DMS53 (cell line): ENCODE results near the gene DNMT3L.

Experiments used
- DNase-seq: peaks from one replicate; lab custom pipeline; 2025; lab: John Stamatoyannopoulos, UW

Gene DNMT3L

DNA sequence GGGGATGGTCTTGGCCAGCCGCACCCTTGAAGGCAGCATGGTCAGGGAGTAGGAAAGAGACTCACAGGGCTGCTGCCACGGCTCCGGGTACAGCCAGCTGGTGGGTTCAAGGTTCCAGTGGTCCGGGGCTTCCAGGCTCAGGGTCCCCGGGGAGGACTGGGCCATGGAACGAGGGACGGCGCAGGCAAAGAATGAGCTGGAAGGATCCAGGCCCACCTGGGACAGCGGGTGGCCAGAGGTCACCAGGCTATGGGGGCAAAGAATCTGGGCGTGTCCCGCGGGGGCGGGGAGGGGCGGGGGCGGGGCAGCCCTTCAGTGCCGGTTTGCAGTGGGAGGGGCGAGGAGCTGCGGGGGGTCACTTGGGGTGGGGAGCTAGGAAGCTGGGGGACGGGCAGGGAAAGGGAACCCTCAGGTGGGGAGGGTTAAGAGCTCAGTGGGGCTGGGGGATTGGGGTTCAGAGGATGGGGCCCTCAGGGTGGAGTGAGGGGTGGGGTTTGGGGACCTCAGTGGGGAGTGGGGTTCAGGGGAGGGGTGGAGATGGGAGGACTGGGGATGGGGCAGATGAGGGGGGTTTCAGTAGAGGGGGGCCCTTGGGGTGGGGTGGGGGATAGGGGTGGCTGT, at the start of gene DNMT3L:
DNMT3L (minus strand) TSS at position 223 of the 621 bp plus-strand sequence. CDS start 638 bp downstream, outside the sequence.
- DNase-seq = no peak

DNA sequence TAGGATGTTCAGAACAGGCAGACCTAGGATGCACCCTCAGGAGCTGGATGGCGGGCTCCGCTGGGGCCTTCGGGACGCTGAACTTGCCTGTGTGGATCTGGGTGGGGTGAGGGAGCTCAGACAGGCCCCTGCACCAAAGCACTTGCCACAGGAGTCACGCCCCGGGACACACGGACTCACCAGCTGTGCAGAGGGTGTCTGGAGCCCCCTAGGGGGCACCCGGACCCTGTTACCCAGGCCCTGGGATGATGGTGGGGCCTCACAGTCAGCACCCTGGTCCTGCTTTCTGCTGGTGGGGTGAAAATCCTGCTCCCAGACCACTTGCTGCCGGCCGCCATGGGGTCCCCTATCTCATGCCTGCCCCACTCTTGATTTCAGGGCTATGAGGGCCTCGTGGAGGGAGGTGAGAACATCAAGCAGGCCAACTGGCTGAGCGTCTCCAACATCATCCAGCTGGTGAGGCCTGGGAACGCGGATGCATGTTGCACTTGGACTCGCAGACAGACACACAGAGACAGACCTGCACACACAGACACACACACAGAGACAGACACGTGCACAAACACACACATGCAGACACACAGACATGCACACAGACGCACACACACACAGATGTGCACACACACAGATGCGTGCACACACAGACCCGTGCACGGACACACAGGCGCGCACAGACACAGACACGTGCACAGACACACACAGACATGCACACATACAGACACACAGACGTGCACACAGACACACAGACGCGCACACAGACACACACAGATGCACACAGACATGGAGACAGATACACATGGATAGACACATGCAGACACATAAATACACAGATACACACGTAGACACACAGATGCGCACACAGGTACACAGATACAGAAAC, 49.2 kb upstream of the DNMT3L start:
- DNase-seq = no peak

DNA sequence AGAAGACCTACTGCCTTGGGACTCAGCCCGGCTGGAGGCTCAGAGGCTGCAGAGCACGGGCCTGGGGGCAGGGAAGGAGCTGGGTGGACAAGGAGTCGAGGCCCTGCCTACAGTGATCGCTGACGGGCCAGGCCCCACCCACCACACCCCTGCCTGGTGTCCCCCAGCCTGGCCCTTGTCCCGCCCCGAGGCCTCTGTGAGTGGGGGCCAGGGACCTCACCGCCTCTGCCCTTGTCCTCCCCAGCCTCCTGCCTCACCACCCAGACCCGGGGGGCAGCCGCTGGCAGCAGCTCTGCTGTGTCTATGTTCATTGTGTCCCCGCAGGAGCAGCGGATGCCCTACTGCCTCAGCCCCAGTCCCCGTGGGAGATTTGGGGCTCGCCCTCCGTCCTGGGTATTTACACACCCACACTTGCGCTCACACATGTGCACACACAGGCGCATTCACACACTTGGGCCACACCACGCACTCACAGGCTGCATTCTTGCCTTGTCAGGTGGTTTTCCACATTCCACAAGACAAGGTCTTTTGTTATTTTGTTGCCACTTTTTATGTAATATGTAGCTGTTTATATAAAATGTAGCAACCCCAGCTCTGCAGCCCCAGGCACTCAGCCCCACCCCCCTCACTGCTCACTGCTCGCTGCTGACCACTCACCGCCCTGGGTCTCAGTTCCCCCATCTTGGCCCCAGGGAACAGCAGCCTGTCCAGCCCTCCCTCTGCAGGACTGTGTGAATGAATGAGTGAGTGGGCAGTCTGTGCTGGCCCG, 45.4 kb upstream of the DNMT3L start:
- no peak for DNase-seq

DNA sequence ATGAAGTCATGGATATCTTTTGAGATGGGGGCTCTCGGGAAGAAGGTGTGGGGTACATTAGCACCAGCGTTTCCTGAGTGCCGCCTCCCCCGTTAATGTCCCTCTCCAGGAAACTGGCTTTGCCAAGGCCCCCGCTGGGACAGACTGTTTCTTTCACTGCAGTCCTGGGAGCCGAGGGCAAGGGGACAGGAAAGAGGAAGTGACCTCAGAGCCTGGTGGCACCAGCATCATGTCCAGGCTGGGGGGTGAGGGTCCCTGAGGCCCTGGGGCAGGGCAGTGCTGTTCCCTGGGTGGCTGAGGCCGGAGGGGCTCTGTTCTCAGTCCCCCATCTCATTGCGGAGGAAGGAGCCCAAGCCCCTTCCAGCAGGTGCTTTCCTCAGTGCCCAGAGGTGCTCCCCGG, 44.0 kb upstream of the DNMT3L start:
- DNase-seq = no peak

DNA sequence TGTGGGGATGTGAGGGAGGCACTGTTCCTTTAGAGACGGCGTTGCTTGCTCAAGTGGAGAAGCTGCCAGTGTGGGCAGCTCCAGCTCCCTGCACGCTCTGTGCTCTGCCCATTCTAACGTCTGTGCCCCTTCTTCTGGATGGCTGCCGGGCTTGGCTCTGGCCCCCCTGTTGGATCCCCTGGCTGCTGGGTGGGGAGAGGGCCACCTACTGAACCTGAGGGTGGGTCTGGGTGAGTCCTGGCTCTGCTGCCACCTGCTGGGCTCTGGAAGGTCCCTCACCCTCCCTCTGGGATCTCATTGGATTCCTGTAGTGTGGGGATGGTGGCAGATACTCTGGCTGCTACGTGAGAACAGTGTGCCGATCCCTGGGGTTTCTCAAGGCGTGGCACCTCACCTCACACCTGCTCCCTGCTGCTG, 43.2 kb upstream of the DNMT3L start:
- peak; percentile 64 for DNase-seq

DNA sequence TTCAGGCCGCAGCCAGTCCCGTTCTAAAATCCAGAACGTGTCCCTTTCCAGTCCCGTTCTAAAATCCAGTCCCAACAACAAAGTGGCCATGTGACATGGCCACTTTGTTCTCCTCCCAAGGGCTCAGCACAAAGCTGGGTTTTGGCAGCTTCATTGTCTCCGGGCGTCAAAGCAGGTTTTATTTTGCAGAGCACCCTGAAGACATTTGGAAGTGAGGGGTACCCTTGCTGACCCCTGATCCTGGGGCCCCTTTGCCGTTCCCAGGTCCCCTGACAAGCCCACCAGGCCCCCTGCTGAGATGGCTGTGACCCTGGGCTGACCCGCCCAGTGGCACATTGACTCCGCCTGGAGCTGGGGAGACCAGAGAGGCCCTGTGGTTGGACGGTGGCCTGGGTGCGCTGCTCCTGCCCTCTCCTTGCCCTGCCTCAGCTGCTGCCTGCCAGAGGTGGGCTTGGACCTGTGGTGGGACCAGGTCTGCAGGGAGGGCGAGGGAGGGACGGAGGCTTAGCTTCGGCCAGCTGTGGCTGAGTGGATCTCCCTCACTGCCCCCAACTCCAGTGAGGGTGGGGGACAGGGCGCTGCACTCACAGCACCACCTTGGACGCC, 42.4 kb upstream of the DNMT3L start:
- DNase-seq = no peak

DNA sequence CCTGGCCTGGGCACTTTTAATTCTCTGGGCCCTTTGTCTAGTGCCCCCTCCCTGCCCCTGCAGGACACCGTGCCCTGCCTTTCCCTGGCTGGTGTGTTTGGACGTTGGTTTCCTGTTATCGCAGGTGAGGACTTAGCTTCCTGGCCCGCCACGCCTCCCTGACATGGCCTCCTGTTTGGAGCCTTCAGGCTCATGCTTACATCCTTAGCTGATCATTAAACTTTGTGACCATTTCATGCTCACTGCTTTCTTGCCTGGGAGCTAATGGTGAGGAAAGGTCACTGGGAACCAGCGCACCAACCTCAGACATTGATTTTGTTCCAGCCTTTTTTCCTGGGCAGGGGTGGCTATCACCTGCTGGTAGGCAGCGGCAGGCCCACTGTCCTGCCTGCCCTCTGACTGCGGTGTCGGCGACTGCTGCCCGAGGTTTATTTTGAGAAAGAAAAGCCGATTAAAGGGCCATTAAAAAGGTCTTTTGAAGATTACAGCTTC, 41.8 kb upstream of the DNMT3L start:
- peak; percentile 16 for DNase-seq

DNA sequence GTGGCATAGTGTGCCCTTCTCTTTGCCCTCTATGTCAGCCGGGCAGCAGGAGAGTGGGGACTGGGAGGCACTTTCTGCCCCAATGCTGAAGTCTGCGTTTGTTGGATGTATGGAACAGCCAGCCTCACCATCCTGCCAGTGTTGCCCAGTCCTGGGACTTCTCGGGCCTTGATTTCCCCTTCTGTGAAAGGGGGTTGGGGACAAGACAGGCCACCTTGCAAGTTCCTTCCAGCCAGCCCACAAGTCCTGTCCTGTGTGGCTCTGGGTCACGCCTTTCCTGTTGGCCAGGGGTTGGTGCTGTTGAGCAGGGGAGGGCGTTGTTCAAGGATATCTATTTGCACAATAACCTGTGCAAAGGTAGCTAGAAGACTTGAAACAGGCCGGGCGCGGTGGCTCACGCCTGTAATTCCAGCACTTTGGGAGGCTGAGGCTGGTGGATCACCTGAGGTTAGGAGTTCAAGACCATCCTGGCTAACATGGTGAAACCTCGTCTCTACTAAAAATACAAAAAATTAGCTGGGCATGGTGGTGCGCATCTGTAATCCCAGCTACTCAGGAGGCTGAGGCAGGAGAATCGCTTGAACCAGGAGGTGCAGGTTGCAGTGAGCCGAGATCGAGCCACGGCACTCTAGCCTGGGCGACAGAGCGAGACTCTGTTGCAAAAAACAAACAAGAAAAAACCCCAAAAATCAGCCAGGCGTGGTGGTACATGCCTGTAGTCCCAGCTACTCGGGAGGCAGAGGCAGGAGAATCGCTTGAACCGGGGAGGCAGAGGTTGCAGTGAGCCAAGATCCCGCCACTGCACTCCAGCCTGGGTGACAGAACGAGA, 41.1 kb upstream of the DNMT3L start:
- DNase-seq = peak; percentile 57

DNA sequence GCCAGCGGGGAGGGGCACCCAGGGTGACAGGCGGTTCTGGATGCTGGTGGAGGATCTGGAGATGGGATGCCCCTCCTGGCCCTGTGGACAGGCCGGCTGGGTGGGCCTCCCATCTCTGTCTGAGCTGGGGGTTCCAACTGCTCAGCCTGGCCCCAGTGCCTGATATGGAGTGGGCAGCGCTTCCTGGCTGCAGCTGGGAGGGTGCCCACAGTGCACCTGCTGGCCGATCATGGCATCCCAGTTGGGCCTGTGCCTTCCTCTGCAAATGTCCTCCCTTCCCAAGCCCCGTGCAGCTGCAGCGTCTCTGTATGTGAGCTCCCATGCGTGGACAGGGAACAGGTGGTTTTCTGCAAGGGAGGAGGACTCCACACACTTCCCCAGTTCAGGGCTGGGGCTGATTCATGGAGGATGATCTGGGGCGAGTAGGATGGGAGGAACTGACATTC, 40.3 kb upstream of the DNMT3L start:
- DNase-seq = peak; percentile 37

DNA sequence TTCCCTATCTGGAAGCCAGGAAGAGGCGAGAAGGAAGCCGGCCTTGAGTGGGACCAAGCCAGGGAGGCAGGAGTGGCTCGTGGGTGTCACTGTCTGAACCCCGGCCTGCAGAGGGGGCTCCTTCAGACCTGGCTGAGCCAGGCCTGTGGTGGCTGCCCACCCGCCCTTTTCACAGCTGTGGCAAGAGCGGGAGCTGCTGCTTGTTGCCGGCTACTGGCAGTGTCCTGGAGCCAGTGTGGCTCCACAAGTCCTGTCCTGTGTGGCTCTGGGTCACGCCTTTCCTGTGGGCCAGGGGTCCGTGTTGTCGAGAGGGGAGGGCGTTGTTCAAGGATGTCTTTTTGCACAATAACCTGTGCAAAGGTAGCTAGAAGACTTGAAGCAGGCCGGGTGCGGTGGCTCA, 39.4 kb upstream of the DNMT3L start:
- DNase-seq = no peak

DNA sequence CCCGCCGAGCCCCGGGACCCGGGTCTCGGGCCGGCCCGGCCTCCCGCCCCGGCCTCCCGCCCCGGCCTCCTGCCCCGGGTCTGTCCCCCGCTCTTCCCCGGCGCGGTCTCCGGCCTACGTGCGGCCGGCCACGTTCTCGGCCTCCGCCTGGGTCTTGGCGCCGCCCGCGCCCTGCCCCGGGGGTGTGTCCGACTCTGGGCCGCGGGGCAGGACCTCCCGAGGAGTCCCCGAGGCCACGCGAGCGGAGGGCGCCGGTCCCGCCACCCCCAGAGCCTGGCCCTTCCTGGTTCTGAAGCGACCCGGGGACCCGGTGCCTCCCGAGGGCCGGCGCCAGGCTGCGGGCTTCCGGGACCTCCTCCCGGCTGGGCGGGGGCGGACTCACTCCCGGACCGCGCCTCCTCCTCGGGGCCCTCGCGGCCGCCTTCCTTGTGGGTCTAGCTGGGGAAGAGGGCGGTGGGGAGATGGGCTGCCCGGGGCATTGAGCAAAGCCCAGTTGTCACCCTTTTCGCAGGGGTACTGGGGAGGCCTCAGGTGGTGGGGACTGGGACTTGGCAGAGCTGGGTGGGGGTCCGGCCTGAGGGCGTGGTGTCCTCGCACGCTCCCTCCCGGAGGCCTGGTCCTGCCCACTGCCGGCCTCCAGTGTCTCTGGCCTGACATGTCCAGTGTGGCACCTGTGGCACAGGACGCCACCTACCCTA, 38.7 kb upstream of the DNMT3L start:
- peak; percentile 80 for DNase-seq

DNA sequence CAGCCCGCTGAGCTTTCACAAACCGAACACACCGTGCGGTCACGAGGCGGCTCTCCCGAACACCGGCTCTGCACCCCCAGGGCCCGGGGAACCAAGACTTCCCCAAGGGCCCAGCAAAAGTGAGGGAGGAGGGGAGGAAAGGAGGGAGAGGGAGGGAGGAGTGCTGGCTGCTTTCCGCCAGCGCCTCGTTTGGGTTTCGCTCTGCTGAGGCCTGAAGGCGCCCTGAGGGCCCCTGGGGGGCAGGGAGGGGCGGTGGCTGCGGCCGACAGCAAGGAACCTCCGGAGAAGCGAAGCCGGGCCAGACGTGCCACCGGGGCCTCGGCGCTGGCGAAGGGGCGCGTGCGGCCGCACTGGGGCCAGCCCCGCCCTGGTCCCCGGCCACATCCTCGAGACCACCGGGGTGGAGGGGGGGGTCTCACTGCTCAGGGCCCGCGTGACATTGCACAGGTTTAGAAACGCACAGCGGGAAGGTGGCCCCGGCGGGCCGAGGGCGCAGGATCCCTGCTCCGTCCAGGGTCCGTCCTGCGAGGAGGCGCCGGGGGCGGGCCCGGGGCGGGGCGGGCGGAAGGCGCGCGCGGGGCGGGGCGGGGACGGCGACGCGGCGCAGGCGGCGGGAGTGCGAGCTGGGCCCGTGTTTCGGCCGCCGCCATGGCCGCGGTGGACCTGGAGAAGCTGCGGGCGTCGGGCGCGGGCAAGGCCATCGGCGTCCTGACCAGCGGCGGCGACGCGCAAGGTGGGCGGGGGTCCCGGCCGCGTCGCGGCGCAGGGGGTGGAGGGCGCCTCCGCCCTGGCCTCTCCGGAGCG, 38.0 kb upstream of the DNMT3L start, which contains the start of gene PFKL:
PFKL (plus strand) TSS at position 596 of the 804 bp plus-strand sequence; CDS start at position 649, 53 bp downstream.
- DNase-seq = peak; percentile 81

DNA sequence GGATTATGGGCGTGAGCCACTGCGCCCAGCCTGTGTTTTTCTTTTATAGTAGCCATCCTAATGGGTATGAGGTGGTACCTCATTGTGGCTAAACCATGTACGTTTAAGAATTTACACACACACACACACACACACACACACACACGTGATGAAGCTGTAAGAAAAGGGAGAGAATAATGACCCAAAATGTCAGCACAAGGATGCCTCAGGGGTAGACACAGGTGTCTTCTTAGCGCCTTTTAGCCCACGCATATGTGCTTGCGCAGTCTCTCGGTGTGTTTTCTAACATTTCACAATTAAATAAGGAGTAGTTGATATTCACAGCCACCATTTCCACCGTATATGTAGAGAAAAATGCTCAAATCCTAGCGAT, 37.4 kb upstream of the DNMT3L start:
- peak; percentile 44 for DNase-seq

DNA sequence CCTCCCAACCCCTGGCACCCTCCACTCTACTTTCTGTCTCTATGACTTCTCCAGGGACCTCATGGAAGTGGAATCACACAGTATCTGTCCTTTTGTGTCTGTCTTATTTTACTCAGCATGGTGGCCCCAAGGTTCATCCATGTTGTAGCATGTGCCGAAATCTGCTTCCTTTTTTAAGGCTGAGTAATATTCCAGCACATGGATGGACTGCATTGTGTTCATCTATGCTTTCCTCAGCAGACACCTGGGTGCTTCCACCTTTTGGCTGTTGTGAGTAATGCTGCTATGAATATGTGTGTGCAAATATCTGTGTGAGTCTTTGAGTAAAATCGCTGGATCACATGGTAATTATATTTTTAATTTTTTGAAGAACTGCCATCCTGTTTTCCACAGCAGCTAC, 36.6 kb upstream of the DNMT3L start:
- peak; percentile 35 for DNase-seq

DNA sequence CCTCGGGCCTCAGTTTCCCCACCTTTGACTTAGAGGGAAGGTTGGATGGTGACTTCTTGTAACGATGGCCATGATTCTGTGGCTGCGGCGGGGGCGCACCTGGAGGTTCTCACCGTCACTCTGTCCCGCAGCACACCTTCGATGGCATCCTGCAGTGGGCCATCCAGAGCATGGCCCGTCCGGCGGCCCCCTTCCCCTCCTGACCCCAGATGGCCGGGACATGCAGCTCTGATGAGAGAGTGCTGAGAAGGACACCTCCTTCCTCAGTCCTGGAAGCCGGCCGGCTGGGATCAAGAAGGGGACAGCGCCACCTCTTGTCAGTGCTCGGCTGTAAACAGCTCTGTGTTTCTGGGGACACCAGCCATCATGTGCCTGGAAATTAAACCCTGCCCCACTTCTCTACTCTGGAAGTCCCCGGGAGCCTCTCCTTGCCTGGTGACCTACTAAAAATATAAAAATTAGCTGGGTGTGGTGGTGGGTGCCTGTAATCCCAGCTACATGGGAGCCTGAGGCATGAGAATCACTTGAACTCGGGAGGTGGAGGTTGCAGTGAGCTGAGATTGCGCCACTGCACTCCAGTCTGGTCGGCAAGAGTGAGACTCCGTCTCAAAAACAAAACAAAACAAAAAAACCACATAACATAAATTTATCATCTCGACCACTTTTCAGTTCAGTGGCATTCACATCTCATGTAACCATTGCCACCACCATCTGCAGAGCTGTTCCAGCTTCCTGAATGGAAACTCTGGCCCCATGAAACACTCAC, 36.0 kb upstream of the DNMT3L start:
- DNase-seq = peak; percentile 88

DNA sequence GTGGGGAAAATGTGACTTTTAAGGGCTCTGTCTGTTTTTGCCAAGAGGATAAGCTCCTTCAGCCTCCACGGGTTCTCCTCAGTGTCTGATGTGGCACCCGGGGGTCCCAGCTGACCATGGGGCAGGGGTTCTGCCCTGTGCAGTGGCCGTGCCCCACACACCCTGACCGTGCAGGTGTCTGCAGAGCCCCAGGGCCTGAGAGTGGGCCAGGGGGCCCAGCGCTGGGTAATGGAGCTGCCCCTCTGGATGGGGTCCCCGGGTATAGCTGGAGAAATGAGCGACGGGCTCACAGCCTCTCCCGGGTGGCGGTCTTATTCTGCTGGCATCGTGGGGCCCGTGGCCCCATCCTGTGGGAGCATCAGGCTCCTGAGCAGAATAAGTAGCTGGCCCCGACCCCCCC, 35.2 kb upstream of the DNMT3L start:
- DNase-seq = no peak

DNA sequence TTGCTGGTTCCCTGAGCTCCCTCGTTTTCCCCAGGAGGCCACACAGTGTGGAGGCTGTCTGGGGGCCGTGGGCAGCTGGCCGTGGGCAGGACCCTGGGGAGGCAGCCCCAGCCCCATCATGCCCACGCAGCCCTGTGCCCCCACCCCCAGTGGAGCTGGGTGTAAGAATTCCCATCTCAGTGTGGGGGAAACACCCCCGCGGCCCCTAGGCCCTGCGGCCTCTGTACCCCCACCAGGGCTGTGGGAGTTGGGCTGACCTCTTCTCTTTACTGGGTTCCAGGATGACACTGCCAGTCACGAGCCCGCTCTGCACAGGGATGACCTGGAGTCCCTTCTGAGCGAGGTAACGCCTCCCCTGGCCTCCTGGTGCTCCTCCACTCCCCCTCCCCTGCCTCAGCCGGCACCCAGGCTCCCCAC, 34.4 kb upstream of the DNMT3L start:
- no peak for DNase-seq

DNA sequence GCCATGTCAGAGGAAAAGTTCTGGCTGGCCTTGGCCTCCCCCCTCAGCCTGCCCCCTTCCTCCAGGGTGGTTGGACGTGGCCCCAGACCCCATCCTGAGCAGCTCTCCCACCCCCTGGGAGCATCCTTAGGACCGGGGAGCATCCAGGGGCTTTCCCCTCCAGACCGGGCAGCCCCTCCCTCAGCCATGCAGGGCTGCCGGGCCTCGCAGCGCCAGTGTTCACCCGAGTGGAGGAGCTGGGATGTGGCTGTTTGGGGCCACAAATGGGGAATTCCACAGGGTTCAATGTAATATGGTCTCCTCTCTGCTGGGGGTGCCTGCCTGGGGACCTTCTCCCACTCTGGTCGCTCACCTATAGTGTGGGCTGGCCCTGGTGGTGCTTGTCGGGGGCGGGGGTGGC, 33.9 kb upstream of the DNMT3L start:
- no peak for DNase-seq

DNA sequence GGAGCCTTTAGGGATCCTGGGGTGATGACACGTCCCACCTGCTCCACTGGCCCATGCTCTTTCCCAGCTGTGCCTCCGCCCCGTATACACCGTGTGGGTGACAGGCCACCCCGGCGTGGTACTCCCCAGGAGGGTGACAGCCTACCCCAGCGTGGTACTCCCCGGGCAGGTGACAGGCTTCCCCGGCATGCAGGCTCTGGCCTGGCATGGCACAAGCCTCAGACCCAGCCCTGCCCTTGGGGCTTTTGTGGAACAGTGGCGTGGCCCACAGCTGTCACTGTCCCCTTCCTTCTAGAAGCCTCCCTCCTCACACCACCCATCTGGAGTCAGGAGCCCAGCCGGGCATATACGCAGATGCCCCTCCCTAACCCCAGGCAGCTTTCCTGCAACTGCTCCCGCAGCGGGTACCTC, 33.5 kb upstream of the DNMT3L start:
- no peak for DNase-seq
